HG03460 (cell line): ENCODE measurements around the gene TBP.
"Not testable (repeated sequence)": the region's sequence is repeated elsewhere in the genome, so short reads cannot be mapped to it uniquely, and the experiment has no call there.

Experiments
- ATAC-seq: cut with Tn5 transposase; IDR thresholded peaks from one replicate; pipeline ENCODE4 v1.9.1; 2021; ENCODE audit not compliant: unreplicated experiment

TBP gene

DNA sequence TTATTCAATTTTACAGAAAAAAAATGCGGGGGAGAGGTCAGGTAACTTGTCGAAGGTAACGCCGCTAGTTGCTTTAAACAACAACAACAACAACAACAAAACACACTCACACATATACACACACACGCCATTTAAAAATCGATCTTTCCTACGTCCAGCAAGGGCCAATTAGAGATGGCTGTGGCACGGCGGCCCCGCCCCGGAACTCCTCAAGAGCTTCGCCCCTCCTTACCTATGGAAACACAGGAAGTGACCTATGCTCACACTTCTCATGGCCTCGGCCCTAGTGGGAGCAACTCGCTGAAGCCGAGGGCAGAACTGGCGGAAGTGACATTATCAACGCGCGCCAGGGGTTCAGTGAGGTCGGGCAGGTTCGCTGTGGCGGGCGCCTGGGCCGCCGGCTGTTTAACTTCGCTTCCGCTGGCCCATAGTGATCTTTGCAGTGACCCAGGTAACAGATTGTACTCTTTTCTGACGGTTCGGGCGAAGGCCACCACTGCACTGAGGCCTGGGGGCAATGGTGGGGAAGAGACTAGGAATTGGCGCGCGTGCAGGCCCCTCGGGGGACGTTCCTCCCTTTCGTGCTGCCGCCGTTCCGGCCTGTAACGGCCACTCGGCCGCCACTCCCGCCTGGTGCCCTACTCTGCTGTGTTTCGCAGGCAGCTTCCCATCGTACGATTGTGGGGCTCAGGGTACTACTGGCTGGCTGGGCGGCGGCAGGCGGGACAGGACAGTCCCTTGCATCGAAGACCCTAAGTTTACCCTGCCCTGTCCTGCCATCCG is at the start of gene TBP:
TSS of gene TBP (plus strand) at position 357 of the 783 bp plus-strand sequence. CDS start 2,661 bp downstream, outside the sequence.
- ATAC-seq = peak; percentile 94

DNA sequence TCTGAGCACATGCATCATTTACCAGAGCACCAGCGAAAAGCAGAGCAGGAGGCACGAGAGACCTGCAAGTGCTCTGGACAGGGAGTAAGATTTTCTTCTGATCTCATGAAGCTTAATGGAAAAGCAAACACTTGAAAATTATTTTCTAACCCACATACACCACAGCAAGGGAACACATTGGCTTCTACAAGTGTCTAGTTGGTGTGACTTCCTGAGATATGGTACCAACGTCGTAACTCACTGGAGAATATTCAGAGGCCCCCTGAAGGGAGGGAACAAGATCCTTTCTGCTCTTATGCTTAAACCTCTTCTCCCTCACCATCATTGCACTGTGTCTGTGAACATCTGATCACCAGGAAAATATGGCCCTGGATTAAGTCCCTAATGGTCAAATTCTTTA is 49.7 kb upstream of the TBP start:
- no peak for ATAC-seq

DNA sequence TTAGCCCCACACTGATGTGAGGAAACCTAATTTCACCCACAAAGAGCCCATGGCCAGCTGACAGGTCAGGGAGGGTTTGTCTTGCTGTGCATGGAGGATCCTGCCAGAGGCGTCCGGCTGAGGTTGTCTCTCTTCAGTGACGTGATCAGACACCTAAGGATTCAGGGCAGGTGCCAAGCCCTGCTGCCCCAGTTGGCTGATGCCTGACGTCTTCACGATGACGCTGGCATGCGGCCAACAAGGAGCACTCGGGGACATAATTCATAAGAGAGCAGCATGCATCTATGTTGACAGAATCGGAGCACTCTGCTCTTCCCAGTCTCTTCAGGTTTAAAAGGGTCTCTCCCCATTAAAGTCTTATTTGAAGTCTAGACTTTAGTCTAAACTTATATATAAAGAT is 48.9 kb upstream of the TBP start:
- ATAC-seq = no peak

DNA sequence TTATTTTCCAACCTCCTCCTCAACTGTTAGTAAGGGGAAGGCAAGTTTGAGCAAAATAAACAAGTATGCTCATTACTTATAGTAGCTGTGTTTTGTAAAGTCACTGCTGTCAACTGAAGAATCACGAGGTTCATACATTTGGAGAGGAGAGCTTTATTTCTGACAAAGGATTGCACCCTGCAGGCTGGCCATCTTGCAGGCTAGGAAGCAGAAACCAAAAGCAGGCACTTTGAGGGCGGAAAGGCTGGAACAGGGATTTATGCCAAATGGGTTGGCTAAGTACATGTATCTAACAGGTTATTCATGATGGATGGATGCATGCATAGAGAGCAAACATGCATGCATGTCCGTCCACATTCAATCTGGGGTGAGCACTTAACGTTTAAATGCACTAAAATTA is 47.7 kb upstream of the TBP start:
- no peak for ATAC-seq

DNA sequence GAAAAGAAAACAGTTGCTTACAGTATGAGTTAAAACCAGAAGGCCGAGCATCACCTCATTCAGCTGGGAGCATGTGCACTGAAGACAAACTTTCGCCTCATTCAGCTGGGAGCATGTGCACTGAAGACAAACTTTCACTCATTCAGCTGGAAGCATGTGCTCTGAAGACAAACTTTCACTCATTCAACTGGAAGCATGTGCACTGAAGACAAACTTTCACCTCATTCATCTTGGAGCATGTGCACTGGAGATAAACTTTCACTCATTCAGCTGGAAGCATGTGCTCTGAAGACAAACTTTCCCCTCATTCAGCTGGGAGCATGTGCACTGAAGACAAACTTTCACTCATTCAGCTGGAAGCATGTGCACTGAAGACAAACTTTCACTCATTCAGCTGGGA is 46.4 kb upstream of the TBP start:
- ATAC-seq = not testable (repeated sequence)

DNA sequence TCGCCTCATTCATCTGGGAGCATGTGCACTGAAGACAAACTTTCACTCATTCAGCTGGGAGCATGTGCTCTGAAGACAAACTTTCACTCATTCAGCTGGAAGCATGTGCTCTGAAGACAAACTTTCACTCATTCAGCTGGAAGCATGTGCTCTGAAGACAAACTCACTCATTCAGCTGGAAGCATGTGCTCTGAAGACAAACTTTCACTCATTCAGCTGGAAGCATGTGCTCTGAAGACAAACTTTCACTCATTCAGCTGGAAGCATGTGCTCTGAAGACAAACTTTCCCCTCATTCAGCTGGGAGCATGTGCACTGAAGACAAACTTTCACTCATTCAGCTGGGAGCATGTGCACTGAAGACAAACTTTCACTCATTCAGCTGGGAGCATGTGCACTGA is 45.9 kb upstream of the TBP start:
- ATAC-seq = not testable (repeated sequence)

DNA sequence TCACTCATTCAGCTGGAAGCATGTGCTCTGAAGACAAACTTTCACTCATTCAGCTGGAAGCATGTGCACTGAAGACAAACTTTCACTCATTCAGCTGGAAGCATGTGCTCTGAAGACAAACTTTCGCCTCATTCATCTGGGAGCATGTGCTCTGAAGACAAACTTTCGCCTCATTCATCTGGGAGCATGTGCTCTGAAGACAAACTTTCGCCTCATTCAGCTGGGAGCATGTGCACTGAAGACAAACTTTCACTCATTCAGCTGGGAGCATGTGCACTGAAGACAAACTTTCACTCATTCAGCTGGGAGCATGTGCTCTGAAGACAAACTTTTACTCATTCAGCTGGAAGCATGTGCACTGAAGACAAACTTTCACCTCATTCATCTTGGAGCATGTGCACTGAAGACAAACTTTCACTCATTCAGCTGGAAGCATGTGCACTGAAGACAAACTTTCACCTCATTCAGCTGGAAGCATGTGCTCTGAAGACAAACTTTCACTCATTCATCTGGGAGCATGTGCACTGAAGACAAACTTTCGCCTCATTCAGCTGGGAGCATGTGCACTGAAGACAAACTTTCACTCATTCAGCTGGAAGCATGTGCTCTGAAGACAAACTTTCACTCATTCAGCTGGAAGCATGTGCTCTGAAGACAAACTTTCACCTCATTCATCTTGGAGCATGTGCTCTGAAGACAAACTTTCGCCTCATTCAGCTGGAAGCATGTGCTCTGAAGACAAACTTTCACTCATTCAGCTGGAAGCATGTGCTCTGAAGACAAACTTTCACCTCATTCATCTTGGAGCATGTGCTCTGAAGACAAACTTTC is 45.1 kb upstream of the TBP start:
- not testable (repeated sequence) for ATAC-seq

DNA sequence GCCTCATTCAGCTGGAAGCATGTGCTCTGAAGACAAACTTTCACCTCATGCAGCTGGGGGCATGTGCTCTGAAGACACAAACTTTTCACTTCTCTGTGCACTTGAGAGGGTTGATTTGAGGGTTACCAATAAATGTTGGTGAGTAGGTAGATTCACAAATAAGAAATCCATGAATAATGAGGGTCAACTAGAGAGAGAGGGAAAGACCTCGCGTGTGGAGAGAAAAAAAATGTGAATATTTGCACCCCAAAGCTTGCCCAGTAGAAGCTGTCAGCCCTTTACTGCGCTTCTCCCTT is 44.5 kb upstream of the TBP start:
- ATAC-seq = no peak

DNA sequence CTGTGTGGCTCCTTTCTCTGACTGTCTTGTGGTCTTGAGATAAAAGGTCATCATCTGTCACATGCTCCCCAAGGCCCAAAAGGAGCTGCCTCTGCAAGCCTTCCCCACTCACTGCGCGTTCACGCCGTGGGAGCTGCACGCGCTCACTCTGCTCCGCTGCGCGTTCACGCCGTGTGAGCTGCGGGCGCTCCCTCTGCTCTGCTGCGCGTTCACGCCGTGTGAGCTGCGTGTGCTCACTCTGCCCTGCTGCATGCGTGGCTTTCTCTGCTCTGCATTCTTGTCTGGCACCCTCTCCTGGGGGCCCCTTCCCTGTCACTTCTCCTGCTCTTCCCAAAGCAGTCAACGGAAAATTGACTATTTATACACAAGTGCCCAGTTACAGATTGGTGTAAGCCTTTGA is 43.5 kb upstream of the TBP start:
- ATAC-seq = no peak

DNA sequence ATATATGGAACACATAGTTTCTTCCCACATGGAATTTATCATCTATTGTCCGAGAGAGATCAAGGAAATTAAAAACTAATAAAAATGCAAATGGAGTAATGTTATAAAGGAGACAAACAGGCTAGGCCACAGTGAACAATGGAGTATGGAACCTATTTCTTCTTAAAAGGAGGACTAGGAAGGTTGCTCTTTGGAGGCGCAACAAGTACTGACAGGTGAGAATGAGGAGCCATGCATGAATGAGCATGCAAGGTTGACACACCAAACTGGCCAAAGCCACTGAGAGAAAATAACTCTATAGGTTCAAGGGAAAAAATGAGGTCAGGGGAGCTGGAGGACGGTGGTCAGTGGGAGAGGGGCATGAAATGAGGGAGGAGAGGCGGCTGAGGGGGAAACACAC is 41.9 kb upstream of the TBP start:
- ATAC-seq = no peak

DNA sequence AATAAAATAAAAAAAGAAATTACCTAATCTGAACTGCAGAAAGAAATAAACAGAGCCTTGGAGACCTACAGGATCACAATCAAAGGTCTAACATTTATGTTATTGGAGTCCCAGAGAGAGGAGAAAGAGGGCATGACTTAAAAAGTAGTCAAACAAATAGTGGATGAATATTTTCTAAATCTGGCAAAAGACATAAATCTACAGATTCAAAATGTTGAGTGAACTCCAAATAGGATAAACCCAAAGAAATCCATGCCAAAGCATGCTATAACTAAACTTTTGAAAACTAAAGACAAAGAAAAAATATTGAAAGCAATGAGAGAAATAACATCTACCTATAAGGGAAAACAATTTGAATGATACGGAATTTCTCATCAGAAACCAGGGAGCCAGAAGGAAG is 39.3 kb upstream of the TBP start:
- no peak for ATAC-seq

DNA sequence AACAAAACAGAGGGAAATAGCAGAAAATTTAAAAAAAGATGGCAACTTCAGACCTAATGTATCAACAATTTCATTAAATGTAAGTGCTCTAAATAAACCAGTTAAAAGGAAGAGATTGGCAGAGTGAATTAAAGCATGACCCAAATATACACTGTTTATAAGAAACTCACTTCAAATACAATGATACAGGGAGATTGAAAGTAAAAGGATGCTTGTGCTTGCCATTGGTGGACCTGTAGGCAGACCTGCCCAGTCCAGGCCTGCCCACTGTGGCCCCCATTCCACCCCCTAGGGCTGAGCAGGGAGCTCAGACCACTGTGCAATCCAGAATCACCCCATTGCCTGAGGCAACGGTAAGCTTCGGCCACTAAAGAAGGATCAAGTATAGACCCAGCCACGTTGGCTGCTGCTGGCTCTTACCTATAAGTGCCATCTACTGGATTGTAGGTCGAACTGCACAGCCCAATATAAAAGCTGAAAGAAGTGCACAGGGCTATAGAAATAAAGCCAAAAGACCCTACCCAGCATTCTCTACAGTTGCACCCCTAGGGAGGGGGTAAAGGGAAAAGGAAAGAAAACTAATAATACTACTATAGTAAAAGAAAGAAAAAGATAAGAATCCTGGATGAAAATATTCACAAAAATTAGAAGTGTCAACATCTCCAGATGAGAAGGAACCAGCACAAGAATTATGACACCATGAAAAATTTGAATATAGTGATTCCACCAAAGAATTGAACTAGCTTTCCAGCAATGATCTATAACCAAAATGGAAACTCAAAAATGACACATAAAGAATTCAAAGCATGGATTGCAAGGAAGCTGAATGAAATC is 37.2 kb upstream of the TBP start:
- peak; percentile 98 for ATAC-seq

DNA sequence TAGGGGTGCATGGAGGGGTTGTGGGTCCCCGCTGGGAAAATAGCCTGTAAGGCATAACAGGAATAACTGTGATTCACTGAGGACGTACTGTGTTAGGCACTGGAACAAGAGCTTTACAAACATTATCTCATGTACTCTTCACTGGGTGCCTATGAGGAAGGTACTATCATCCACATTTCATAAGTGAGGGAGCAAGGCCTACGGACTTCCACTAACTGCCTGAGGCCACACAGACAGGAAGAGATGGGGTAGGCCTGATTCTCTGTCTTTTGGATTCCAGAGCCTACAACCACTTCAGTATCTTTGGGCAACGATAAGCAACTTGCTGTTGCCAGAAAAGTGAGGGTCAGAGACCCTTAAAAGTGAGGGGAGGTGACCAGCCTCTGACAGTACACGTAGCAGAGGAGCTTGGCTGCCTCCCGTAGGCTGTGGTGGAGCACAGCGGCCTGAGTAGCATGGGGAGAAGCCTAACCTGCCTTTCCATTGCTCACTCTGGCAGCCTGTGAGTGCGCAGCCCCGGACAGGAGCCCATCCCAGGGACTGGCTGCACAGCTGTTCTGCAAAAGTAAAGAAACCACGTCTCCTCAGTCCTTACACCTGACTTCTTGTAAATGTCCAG is 31.5 kb upstream of the TBP start:
- ATAC-seq = no peak

DNA sequence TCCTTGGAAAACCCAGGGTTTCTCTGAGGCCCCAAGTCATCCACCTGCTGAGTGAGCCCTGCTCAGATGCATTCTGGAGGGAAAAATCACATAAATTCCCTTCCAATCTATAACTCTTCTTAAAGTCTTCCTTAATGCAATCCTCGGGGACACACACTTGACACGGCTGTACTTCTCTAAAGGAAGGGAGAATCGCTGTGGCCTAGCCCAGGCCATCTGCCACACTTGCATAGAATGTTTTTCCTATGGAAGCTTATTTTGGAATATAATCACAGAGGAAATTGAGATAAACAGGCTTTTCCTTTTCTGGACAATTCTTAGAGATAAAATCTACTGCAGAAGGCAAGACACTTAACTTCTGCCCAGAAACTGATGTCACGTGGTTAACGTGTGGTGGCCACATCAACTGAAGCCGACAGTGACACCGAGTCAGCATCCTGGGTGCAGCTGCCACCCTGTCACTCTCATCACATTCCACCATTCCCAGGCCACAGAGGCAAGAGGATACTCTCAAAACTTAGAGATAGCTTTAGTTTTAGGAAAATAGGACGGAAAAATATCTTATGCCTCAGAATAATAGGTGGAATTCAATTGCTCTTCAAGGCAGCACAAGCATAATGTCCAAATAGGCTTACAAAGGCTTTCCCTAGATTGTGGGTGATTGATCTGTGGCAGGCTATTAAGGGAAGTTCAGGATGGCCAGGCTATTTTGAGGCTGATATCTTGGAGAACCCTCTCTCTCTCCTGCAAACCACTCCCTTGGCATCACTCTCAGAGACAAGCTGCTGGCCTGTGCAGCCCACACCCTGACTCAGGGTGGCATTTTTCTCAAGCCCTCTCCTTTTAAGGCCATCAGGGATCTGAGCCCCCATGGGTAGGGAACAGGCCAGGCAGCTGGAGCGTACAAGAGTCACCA is 30.7 kb upstream of the TBP start:
- no peak for ATAC-seq

DNA sequence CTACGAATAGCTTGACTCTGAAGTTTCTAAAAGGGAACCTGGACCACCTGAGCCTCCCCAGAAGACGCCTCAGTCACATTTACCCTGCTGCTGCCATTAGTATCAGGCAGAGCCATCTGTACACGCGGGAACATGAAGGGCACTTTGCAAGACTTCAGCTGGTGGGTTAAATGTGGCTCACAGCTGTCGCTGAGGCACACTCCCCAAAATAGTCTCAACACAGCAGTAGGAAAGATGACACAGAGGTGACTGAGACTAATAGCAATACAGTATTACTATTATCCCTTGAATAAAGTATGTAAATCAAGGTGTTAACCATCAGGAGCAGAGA is 30.0 kb upstream of the TBP start:
- no peak for ATAC-seq

DNA sequence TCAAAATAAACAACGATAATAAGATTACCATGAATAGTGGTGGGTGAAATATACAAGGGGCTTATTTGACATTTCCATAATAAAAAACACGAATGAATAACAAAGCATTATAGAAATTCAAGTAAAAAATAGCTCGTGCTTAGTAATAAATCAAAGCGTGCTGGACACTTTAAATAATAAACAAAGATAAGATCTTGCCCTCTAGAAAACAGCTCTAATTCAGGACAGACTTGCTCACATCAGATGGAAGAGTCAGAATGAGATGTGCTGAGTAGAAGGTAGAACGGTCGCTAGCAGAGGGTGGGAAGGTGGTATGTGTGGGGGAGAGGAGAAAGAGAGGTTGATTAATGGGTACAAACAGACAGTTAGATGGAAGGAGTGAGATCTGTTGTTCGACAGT is 28.4 kb upstream of the TBP start:
- ATAC-seq = no peak

DNA sequence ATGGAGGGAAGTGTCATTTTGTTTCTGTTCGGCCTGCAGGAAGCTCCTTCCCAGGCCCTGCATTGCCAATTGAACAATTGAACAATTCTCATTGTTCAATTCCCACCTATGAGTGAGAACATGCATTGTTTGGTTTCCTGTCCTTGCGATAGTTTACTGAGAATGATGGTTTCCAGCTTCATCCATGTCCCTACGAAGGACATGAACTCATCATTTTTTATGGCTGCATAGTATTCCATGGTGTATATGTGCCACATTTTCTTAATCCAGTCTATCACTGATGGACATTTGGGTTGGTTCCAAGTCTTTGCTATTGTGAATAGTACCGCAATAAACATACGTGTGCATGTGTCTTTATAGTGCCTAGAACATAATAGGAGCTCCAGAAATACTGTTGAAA is 26.2 kb upstream of the TBP start:
- ATAC-seq = not testable (repeated sequence)

DNA sequence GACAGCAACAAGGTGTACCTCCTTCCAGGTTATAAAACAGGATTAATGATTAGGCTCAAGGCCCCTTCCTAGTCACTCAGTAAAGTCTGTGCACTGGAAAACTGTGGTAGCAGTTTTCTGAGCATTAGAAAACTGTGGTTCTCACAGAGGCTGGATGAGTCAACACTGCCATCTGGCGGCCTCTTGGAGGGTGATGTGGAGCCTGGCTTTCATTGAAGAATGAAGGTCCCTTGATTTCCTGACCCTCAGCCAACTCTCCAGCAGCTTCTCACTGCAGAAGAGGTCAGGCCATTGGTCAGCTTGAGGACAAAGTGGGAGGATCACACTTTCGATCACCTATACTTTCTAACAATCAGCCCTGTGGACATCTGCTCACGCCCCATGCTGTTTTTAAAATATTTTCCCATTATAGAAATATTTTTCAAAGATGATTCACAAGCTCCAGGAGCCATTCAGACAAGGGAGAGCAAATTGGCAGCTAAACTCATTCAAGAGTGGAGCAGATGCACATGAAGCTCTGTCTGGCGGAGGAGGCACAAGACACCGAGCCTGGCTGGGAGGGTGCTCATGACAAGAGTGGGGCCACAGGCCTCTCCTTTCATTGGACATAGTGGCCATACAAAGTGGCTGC is 24.2 kb upstream of the TBP start:
- ATAC-seq = peak; percentile 84

DNA sequence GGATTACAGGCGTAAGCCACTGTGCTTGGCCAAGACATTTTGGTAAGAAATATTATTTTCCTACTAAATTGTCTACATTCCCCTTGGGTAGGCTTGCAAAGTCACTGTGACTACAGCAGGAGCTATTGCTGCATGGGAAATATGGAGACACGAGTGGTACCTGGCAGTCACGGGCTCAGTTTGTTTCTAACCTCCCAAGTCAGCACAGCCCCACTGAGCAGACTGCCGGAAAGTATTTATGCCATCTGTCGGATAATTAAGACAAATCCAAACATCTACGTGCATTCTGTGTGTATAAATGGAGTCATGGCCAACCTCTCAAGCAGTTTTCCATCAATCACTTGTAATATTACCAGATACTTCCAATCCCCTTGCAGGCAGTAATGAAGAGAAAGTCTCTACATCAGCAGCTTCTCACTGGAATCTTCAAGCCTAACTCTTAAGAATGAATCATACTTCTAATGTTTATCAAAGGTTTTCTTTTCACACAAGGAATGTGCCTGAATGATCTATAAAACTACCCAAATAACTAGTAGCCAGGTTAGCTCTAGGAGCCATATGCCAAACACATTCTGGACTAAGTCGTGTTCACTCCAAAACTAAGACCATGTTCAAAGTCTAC is 21.2 kb upstream of the TBP start:
- no peak for ATAC-seq
